Pulmonary artery endothelial cell (primary cell): Measurements from ENCODE around the gene NEDD4L. TPM values are rescaled to one million over a fixed set of nuclear protein-coding genes. Genes with fewer than 3 reads are reported as not detected.

Experiments used
- DNase-seq: peaks from one replicate; pipeline ENCODE4 v3.0.0-alpha.2; 2011; ENCODE audit warnings: low read depth, low spot score
- total RNA-seq: library from RNA; depleted of rRNA; stranded (reverse); fragments of >200 nt; gene quantifications from 2 replicates; pipeline ENCODE4 v1.2.3, GENCODE V29; 2014

The NEDD4L gene
- total RNA-seq, 1 donor from 2014 or later = 5.6 TPM

DNA sequence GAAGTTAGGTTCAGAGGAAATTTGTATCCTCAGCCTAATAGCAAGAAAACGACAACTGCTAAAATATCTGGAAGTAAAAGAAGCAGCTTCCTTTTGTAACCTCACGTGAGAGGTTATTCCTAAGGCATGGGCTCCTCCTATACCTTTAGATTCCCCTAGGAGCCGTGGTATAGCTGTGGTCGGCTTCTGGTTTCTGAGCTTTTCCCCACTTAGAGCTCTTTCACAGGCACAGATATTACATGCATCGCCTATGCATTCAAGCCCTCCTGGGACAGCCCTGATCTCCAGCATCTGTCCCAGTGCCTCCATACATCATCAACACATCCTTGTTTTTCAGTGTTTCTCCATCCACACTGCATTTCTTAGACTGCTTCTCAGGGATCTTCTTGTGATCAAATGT lies 295.9 kb downstream of the NEDD4L start:
- no peak for DNase-seq

DNA sequence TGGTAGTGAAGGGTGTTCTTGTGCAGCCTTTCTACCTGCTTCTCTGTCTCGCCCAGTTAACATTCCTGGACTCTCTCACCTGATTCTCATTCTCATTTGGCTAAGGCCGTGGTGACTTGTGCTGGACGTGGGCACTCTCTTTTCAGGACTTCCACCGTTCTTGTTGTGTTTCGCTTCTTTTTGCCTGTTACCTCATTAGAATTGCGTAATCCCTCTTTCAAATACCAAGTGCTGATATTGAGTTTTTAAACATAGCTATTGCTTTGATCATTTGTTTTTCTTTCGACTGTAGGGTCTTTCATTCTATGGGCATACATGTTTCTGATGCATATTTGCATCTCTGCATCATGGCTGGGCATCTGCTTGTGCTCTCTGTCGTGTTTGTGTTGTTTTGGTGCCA lies 297.9 kb downstream of the NEDD4L start:
- DNase-seq = no peak

- no peak for DNase-seq
Observed at GRCh38 chr18:58344080-58344670, 300.1 kb downstream of the NEDD4L start.

GRCh38 chr18:58344861-58345463 lies 300.9 kb downstream of the NEDD4L start:
- no peak for DNase-seq

DNA sequence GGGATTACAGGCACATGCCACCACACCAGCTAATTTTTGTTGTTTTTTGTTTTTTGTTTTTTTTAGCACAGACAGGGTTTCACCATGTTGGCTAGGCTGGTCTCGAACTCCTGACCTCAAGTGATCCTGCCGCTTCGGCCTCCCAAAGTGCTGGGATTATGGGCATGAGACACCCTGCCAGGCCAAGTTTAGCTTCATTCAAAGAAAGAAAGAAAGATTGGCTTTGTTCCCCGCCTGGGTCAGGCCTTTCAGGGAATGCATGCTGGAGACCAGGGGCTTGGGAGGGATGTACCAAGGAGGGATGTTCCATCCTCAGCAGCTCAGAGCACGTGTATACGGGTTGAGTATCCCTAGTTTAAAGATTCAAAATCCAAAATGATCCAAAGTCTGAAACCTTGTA lies 301.8 kb downstream of the NEDD4L start:
- DNase-seq = no peak

- no peak for DNase-seq
Observed at GRCh38 chr18:58347135-58347534, 303.1 kb downstream of the NEDD4L start.

DNA sequence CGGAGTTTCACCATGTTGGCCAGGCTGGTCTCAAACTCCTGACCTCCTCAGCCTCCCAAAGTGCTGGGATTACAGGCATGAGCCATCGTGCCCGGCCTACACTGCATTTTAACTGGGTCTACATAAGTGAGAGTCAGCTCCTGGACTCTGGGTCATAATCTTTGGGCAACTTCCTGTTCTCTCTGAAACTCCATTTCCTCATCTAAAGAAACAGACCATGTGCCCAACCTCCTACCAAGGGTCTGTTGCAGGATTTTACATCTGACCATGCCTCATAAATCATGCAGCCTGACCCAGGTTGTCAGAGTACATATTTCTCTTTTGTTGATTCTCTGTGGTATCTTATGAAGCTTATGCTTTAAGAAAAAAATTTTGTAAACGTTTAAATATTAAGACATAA lies 304.5 kb downstream of the NEDD4L start:
- DNase-seq = no peak

DNA sequence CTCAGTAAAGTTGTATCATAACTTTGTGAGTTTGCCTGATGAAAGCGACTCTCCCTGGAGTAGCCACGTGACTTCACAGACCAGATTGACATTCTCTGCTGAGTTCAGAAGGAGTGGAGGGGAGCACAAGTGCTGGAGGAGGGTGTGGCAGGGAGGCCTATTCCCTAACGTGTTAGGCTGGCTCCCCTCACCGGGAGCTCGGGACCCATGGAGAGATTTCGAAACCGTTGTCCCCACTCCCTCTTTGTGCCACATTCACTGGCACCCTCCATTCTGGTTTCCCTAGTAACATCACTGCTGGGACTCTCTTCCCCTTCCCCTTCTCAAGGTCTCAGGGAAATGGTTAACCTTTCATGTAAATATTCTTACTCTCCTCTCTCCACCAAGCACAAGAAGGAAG lies 304.9 kb downstream of the NEDD4L start:
- DNase-seq = no peak

GRCh38 chr18:58349650-58350049 lies 305.6 kb downstream of the NEDD4L start:
- DNase-seq = no peak

DNA sequence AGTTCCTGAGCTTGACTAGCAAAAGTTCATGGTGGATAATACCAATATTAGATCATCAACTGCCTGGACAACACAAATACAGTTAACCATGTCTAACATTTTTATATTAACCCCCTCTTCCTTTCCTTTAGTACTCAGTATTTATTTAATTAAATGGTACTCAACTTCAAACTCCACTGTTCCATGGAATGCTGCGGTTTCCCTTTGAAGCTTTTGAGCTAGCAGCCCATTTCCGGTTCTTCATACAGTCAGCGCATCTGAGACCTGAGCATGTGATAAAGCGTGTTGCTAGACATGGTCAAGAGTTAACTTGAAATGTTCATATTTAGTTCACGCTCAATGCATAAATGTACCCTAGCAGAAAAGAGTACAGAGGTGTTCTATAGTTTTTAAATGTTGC lies 306.5 kb downstream of the NEDD4L start:
- no peak for DNase-seq

DNA sequence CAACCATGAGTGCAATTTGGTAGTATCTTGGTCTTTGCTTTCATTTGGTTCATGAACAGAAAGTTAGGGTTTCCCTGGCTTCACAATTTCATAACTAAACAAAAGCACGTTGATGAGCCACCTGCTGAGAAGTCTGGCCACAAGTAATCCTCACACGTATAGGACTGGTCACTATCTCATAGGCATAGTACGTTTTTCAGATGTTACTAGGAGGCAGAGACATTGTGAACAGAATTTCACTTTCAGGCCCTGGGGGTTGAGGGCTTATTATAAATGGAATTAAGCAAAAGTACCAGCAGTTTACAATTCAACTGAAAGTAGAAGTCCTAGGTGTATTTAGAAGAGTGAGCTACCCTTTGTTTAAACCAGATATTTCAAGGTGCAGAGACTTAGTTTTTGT lies 307.8 kb downstream of the NEDD4L start:
- DNase-seq = no peak

DNA sequence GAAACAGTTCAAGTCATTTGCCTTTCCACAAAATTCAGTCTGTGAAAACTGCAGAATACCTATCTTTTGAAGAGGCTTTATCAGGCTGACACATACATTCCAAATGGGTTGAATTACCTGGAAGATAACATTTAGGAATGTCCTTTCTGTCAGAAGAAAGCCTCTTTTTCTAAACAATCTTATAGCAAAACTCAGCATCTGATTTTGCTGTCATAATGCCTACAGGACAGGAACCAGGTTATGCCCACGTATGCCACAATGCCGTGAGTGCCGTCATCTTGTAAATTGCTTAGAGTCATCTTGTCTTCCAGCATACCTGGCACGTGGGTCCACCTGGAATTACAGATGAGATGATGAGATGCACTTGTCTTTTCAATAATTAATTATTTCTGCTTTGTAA lies 309.6 kb downstream of the NEDD4L start:
- no peak for DNase-seq

- DNase-seq = no peak
Observed at GRCh38 chr18:58354051-58354450, 310.0 kb downstream of the NEDD4L start.

GRCh38 chr18:58354791-58355190 lies 310.8 kb downstream of the NEDD4L start:
- no peak for DNase-seq

GRCh38 chr18:58355243-58355642 lies 311.2 kb downstream of the NEDD4L start:
- DNase-seq = no peak

DNA sequence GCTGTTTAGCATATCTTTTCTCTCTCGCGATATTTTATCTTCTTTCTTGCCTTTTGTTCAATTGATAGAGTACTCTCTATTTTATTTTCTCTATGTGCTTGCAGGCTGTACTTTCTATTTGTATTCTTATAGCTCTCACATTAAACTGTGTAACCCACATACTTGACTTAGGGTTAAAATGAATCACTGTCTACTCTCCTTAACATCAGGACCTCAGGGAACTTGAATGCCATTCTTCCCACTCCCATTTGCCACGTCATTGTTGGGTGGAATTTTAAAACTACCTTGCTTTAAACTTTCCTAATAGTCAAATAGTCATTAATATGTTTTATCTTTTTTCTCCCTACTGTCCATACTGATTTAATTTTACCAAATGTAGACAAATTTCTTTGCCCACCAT lies 315.2 kb downstream of the NEDD4L start:
- no peak for DNase-seq

DNA sequence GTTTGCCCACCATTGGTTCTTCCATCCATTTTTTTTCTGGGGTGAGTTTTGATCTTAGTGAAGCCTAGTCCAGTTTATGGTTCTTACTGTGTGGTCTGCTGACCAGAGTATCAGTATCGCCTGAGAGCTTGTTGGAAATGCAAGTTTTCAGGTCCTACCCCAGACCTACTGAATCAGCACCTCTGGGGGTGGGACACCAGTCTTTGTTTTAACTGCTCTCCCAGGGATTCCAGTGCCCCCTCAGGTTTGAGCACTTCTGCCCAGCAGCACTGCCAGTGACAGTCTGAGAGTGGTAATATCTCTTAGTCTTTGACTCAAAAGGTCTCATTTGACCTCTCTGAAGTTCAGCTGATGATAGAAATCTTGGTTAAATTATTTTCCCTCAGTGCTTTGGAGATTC lies 315.6 kb downstream of the NEDD4L start:
- no peak for DNase-seq

DNA sequence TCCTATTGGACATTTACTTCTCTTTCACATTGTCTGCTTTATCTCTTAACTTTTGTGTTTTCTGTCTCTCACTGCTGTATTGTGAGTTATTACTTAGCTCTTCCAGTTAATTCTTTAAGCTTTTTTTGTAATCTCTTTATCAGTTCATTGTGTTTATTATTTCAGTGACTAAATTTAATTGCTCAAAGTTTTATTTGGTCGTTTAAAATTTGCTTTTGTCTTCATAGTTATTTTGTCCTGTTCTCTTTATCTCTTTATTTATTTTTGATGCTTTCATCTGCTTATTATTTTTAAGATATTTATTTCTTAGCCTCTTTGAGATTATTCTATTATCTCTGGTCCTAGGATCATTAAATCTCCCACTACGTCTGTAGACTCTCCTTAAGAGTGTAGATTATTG lies 316.3 kb downstream of the NEDD4L start:
- DNase-seq = no peak

GRCh38 chr18:58361212-58361611 lies 317.2 kb downstream of the NEDD4L start:
- DNase-seq = no peak

DNA sequence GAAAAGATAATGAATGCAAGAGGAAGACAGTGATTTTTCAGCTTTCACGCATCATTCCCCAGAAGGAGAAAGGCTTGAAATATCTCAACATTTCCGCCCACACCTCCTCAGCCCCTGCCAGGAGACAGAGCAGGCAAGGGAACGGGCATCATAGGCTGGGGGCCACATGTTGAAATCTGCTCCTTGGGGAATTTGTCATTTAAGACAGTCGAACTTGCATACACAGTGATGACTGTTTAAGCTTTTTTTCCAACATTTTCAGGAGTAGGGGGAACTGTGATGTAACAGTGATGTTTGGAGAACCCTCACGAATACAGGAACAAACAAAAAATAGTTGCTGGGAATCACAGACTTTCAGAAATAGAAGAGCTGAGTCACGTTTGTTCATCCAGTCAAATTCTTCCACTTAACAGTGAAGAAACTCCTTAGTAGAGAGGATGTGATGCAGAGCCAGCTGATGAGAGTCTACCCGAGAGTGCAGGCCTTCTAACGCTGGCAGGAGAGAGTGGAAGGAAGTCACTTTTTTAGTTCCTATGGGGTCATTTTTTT lies 318.1 kb downstream of the NEDD4L start:
- peak; percentile 87 for DNase-seq

DNA sequence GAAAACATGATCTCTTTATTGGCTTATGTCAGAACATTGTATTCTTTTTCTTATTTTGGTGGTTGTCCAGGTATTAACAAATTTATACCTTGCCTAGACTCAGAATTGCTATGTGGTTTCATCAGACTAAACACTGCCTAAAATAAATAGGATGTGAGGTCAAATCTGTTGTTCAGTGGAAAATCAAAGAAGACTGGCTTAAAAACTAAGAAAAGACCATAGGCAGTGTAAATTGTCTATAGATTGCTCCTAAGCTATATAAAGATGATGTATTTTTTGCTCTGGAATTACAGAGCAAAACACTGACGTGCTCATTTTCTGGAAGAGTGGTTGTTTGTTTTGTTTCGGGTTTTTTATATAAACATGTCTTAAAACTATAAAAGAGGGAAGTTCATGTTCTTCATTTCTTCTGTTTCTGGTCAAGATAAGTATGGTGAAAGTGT lies 318.8 kb downstream of the NEDD4L start:
- no peak for DNase-seq

DNA sequence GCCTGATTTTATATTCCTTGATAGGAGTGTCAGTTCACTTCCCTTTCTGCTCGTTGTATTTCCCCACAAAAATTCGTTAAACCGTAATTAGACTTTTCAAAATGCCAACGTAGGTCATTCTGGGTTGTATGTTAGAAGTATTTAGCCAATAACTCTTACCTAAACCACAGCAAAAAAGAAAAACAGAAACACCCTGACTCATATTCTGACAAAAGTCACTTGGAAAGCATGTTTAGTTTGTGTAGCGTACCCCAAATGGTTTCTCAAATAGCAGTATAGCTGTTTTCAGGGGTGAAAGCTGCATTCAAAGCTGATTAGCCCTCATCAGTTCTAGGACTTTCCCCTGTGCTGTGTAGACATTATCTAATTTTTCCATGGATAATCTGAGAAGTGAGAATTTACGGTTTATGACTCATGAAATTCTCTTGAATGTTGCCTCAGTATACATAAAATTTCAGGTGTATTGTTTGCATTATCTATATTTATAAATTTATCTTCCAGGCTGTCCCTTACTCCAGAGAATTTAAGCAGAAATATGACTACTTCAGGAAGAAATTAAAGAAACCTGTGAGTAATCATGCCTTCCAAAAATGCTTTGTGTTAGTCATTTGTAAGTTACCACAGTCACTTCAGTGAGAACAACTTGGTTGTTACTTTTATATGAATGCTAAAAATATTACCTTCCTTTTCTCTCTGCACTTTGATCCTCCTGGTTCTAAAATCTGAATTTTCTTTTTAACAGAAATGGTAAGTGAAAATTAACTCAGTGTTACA lies 319.9 kb downstream of the NEDD4L start:
- DNase-seq = no peak
